ENCODE measurements around the gene RHOJ.

DNA sequence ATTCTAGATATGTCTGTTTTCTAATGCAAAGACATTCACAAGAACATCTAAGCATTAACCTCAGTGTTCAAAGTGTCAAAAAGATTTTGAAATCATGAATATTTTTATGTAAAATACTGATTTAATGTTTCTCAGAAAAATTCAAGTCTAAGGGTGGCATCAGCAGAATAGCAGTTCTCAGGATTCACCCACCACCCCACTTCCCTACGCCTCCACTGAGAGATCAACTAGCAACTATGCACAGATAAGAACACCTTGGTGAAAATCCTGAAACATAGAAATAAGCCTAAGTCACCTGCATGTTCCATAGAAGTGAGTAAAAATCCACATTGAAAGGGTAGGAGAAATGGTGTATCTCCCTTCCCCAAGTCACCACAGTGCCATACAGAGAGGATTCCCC lies 40.9 kb upstream of the RHOJ start:
- TF ChIP-seq EED (IDR thresholded peaks at IDR 0.05; ENCODE audit: low read depth) (no peak), EZH2 (IDR thresholded peaks at IDR 0.05; ENCODE audit: borderline replicate concordance, control insufficient read depth, low read depth, low read length) (no peak), POLR2A (IDR thresholded peaks at IDR 0.05; ENCODE audit: low read depth, low read length) (no peak), RAD21 (IDR thresholded peaks at IDR 0.05; ENCODE audit: insufficient read depth, low read depth, low read length) (no peak)
- TF ChIP-seq, protein P1, sequence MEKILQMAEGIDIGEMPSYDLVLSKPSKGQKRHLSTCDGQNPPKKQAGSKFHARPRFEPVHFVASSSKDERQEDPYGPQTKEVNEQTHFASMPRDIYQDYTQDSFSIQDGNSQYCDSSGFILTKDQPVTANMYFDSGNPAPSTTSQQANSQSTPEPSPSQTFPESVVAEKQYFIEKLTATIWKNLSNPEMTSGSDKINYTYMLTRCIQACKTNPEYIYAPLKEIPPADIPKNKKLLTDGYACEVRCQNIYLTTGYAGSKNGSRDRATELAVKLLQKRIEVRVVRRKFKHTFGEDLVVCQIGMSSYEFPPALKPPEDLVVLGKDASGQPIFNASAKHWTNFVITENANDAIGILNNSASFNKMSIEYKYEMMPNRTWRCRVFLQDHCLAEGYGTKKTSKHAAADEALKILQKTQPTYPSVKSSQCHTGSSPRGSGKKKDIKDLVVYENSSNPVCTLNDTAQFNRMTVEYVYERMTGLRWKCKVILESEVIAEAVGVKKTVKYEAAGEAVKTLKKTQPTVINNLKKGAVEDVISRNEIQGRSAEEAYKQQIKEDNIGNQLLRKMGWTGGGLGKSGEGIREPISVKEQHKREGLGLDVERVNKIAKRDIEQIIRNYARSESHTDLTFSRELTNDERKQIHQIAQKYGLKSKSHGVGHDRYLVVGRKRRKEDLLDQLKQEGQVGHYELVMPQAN (conservative IDR thresholded peaks at IDR 0.05) = no peak
